ENCODE results near the gene PRSS35. TPM values are rescaled to one million over a fixed set of nuclear protein-coding genes. Genes with fewer than 3 reads are reported as not detected.

The PRSS35 gene
- total and polyA plus RNA-seq, 2 experiments from 2014 or later = 1.7 to 2.1 TPM

- H3K4me2 ChIP-seq = no peak overlapping the region
- ATAC-seq (no peak), DNase-seq (ENCODE audit: low spot score) (no peak)
- no peaks in the 10 kb centered on the region for H3F3A ChIP-seq (replicated peaks; ENCODE audit: low read depth)
- no peaks in the 10 kb centered on the region for H3K36me3 ChIP-seq (ENCODE audit: insufficient read depth)
- H3K9me2 ChIP-seq (ENCODE audit: insufficient read depth) = no peaks in the 10 kb centered on the region
- no peaks in the 10 kb centered on the region for H4K20me1 ChIP-seq (replicated peaks; ENCODE audit: insufficient read depth)
- H2AFZ ChIP-seq = no peak overlapping the region
- H3K27me3 Mint-ChIP-seq (ENCODE audit: insufficient read depth, low read depth, poor library complexity) = peaks cover 4% of the 10 kb centered on the region
- H3K4me3 ChIP-seq = no peak overlapping the region
- H3K4me3 Mint-ChIP-seq = no peak overlapping the region
- H3K9me3 Mint-ChIP-seq = no peaks in the 10 kb centered on the region; the same call in 2 of the 3 replicates
- H3K79me2 ChIP-seq (replicated peaks; ENCODE audit: insufficient read depth) = no peaks in the 10 kb centered on the region
- H3K4me1 ChIP-seq (ENCODE audit: insufficient read depth) = no peaks in the 10 kb centered on the region
- H3K27ac Mint-ChIP-seq = no peak overlapping the region
- no peaks in the 10 kb centered on the region for H3K27me3 ChIP-seq (ENCODE audit: insufficient read depth)
- peaks cover 3% of the 10 kb centered on the region; the same call in 1 of the 3 replicates for H3K36me3 Mint-ChIP-seq (ENCODE audit: low read depth)
- H3K27ac ChIP-seq (ENCODE audit: low read depth) = no peak overlapping the region
- no peak for TF ChIP-seq ZNF114 (CRISPR knock-in tag; IDR thresholded peaks at IDR 0.05)
- no peak for TF ChIP-seq ZNF462 (CRISPR knock-in tag; IDR thresholded peaks at IDR 0.05)
- TF ChIP-seq EZH2phosphoT487 (IDR thresholded peaks at IDR 0.05; ENCODE audit: unreplicated experiment) = no peak
- TF ChIP-seq CREB1 (CRISPR knock-in tag; IDR thresholded peaks at IDR 0.05; ENCODE audit: low read depth) = no peak
- TF ChIP-seq ZNF331 (CRISPR knock-in tag; IDR thresholded peaks at IDR 0.05; ENCODE audit: low read depth) = no peak
- H3K4me1 Mint-ChIP-seq = peaks cover 4% of the 10 kb centered on the region; the same call in 1 of the 3 replicates
Measured at GRCh38 chr6:83539678-83540077, 27.3 kb downstream of the PRSS35 start.

- Histone ChIP-seq H3K36me3 (ENCODE audit: insufficient read depth) (no peaks in the 10 kb centered on the region), H3K9me2 (ENCODE audit: insufficient read depth) (no peaks in the 10 kb centered on the region), H3K27me3 (ENCODE audit: insufficient read depth) (no peaks in the 10 kb centered on the region), H3K4me3 (no peak overlapping the region), H3K79me2 (replicated peaks; ENCODE audit: insufficient read depth) (no peaks in the 10 kb centered on the region), H2AFZ (no peak overlapping the region), H3K27ac (ENCODE audit: low read depth) (no peak overlapping the region), H4K20me1 (replicated peaks; ENCODE audit: insufficient read depth) (no peaks in the 10 kb centered on the region), H3K4me2 (no peak overlapping the region), H3K4me1 (ENCODE audit: insufficient read depth) (no peaks in the 10 kb centered on the region), H3F3A (replicated peaks; ENCODE audit: low read depth) (no peaks in the 10 kb centered on the region)
- ATAC-seq (no peak), DNase-seq (ENCODE audit: low spot score) (no peak)
- no peaks in the 10 kb centered on the region for H3K36me3 Mint-ChIP-seq (ENCODE audit: low read depth)
- no peaks in the 10 kb centered on the region for H3K27me3 Mint-ChIP-seq (ENCODE audit: insufficient read depth, low read depth, poor library complexity)
- H3K27ac Mint-ChIP-seq = no peak overlapping the region
- peaks cover 5% of the 10 kb centered on the region; the same call in 1 of the 3 replicates for H3K4me1 Mint-ChIP-seq
- TF ChIP-seq JUNB (IDR thresholded peaks at IDR 0.05; ENCODE audit: unreplicated experiment) = no peak
- no peak for TF ChIP-seq STAT1 (IDR thresholded peaks at IDR 0.05; ENCODE audit: unreplicated experiment)
- TF ChIP-seq REST (IDR thresholded peaks at IDR 0.05; ENCODE audit: unreplicated experiment) = no peak
- no peak for TF ChIP-seq POLR2AphosphoS5 (IDR thresholded peaks at IDR 0.05; ENCODE audit: low read depth)
- no peak for TF ChIP-seq CREB1 (CRISPR knock-in tag; IDR thresholded peaks at IDR 0.05; ENCODE audit: low read depth)
- TF ChIP-seq ZNF114 (CRISPR knock-in tag; IDR thresholded peaks at IDR 0.05) = no peak
- no peak for TF ChIP-seq NANOG (IDR thresholded peaks at IDR 0.05; ENCODE audit: borderline replicate concordance)
- TF ChIP-seq ZNF331 (CRISPR knock-in tag; IDR thresholded peaks at IDR 0.05; ENCODE audit: low read depth) = no peak
- no peak for TF ChIP-seq ETS1 (IDR thresholded peaks at IDR 0.05)
- H3K4me3 Mint-ChIP-seq = no peak overlapping the region
- H3K9me3 Mint-ChIP-seq = peaks cover 7% of the 10 kb centered on the region; the same call in 2 of the 3 replicates
Measured at GRCh38 chr6:83546636-83547035, 34.3 kb downstream of the PRSS35 start.

Measured in GM23338 (cell line).